Subcutaneous abdominal adipose tissue (tissue), 5 donors: ENCODE data around the gene FGL2.
A peak's percentile ranks its signal among the peaks of the same experiment; 100 is the strongest.

ENCODE experiments used
- H3K27ac ChIP-seq: one replicate; pipeline ENCODE4 v1.7.0; 2013; ENCODE audit warnings: low read depth, mild to moderate bottlenecking, inconsistent platforms, low read length, moderate library complexity
- H3K27me3 ChIP-seq, 5 donors: one replicate each; pipeline ENCODE4 v1.7.0; 2013; ENCODE audit warnings: low read length in 5 of 5, inconsistent platforms in 1 of 5; ENCODE audit not compliant: control insufficient read depth in 5 of 5, insufficient read depth in 4 of 5
- H3K36me3 ChIP-seq, 5 donors: one replicate each; pipeline ENCODE4 v1.7.0; 2013; ENCODE audit warnings: low read length in 5 of 5; ENCODE audit not compliant: control insufficient read depth in 5 of 5, insufficient read depth in 5 of 5
- H3K4me1 ChIP-seq, 5 donors: one replicate each; pipeline ENCODE4 v1.7.0; 2013; ENCODE audit warnings: low read length in 5 of 5, mild to moderate bottlenecking in 3 of 5, moderate library complexity in 1 of 5; ENCODE audit not compliant: control insufficient read depth in 5 of 5, insufficient read depth in 5 of 5
- H3K4me3 ChIP-seq, 5 donors: one replicate each; pipeline ENCODE4 v1.7.0; 2013; ENCODE audit warnings: low read length in 5 of 5, low read depth in 1 of 5
- H3K9ac ChIP-seq, 5 donors: one replicate each; pipeline ENCODE4 v1.7.0; 2013; ENCODE audit warnings: low read length in 5 of 5, mild to moderate bottlenecking in 4 of 5, moderate library complexity in 3 of 5
- H3K9me3 ChIP-seq, 5 donors: one replicate each; pipeline ENCODE4 v1.7.0; 2013; ENCODE audit warnings: low read length in 5 of 5; ENCODE audit not compliant: control insufficient read depth in 5 of 5
- donor health status: healthy.
- donor health status: healthy.
- donor health status: healthy.
- donor health status: healthy.
- donor health status: healthy.

The FGL2 gene

DNA sequence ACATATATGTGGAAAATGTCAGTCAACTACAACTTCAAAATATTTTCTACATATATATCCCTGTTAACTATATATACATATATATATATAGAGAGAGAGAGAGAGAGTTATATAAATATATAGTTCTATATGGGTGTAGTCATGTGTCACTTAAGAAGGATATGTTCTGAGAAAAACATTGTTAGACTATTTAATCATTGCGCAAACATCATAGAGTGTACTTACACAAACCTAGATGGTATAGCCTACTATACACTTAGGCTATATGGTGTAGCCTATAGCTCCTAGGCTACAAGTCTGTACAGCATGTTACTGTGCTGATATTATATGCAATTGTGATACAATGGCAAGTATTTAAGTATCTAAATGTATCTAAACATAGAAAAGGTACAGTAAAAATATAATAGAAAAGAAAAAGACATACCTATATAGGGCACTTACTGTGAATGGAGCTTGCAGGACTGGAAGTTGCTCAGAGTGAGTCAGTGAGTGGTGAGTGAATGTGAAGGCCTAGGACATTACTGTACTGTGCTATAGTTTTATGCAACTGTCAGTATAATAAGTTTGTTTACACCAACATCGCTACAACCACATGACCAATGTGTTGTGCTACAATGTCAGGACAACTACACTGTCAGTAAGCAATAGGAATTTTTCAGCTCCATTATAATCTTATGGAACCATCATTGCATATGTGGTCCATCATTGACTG, 18.0 kb upstream of the FGL2 start:
- Histone ChIP-seq H3K27me3 (no peaks in the 10 kb centered on the region), H3K36me3 (no peaks in the 10 kb centered on the region), H3K27ac (no peak overlapping the region), H3K9me3 (no peaks in the 10 kb centered on the region), H3K9ac (no peak overlapping the region), H3K4me3 (no peak overlapping the region), H3K4me1 (peaks cover 0 to 8% (median 0%) of the 10 kb centered on the region in 5 donors)

DNA sequence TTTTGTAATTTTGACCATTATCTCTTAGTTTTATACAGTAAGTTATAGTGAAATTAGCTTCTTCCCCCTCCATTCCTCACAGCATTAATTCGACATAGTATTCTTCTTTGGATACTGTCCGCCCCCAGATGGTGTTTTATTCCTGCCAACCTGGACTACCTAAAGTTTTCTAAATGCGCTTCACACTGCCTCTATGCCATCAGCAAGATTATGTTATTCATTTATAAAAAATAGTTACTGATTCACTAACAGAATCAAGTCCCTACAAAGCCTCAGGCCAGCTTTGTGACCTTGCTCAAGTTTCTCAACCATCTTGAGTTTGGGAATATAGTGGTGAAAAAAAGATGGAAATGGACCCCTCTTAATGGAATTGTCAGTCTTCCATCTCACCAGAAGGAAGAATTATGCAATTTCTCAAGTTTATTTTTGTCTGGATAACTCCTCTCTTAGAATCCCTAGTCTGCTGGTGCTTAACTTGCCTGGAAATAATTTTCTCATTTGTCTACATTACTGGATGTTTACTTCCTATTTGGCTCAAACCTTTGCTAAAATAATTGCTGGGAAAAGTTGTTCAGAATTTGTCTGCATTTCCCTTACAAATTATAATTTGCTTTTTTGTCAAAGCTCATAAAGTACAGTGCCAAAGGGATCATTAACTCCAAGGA, 16.7 kb upstream of the FGL2 start:
- Histone ChIP-seq H3K27me3 (no peaks in the 10 kb centered on the region), H3K9me3 (no peaks in the 10 kb centered on the region), H3K27ac (no peak overlapping the region)

GRCh38 chr7:77209479-77210139, 10.0 kb upstream of the FGL2 start:
- H3K27ac ChIP-seq = no peak overlapping the region
- H3K27me3 ChIP-seq = no peaks in the 10 kb centered on the region
- no peaks in the 10 kb centered on the region for H3K36me3 ChIP-seq
- no peaks in the 10 kb centered on the region for H3K4me1 ChIP-seq
- H3K4me3 ChIP-seq = peak overlapping the region in 2 of 5 donors; percentile 4 to 30
- H3K9ac ChIP-seq = no peak overlapping the region
- peaks cover 0 to 11% (median 9%) of the 10 kb centered on the region in 5 donors for H3K9me3 ChIP-seq

More for the DNA sequence above, 16.7 kb upstream of the FGL2 start:
- Histone ChIP-seq H3K36me3 (no peaks in the 10 kb centered on the region), H3K9ac (no peak overlapping the region), H3K4me3 (no peak overlapping the region), H3K4me1 (peaks cover 0 to 8% (median 0%) of the 10 kb centered on the region in 5 donors)

DNA sequence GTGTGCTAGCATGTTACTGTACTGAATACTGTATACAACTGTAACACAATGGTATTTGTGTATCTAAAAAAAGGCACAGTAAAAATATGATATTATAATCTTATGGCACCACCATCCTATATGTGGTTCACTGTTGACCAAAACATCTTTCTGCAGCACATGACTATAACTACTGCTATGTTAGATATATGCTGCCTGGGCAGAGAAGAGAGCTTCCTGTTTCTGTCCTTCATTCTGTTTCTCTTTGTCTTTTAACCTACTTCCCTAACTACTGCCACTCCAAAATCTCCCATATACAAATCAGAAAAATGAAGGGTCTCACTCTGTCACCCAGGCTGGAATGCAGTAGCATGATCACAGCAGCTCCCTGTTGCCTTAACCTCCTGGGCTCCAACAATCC, 8.8 kb upstream of the FGL2 start:
- H3K27me3 ChIP-seq = no peaks in the 10 kb centered on the region

GRCh38 chr7:77205706-77206105, 6.1 kb upstream of the FGL2 start:
- Histone ChIP-seq H3K4me3 (no peak overlapping the region), H3K27ac (no peak overlapping the region), H3K9me3 (peaks cover 0 to 11% (median 9%) of the 10 kb centered on the region in 5 donors), H3K27me3 (no peaks in the 10 kb centered on the region), H3K36me3 (no peaks in the 10 kb centered on the region), H3K9ac (no peak overlapping the region), H3K4me1 (no peaks in the 10 kb centered on the region)

More for the DNA sequence above, 8.8 kb upstream of the FGL2 start:
- Histone ChIP-seq H3K36me3 (no peaks in the 10 kb centered on the region), H3K9me3 (peaks cover 0 to 11% (median 9%) of the 10 kb centered on the region in 5 donors), H3K4me1 (no peaks in the 10 kb centered on the region), H3K4me3 (no peak overlapping the region), H3K27ac (no peak overlapping the region), H3K9ac (no peak overlapping the region)

DNA sequence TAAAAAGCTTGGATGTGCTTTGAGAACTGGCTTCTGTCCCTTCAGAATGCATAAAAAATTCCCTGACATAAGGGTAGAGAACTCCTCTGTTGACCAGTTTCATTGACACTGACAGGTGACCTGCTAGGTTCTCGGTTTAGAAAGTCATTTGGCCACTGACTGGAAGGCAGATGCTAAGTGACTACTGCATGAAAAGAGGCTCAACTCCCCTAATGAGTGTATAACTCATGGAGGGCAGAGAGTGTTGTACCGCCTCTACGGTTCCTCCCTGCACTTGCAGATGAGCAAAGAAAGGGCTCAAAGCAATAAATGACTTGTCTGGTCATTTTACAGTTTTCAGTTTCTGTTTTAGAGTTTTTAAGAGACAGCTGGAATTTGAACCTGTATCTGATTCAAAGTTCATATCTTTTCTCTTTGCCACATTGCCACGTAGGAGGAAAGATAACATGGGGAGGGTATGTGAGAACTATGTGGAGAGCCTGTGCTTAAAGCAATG, 2.9 kb upstream of the FGL2 start:
- Histone ChIP-seq H3K9ac (no peak overlapping the region), H3K27ac (no peak overlapping the region), H3K36me3 (no peaks in the 10 kb centered on the region), H3K4me1 (peaks cover 0 to 14% (median 11%) of the 10 kb centered on the region in 5 donors), H3K9me3 (no peaks in the 10 kb centered on the region), H3K27me3 (no peaks in the 10 kb centered on the region), H3K4me3 (no peak overlapping the region)

- no peak overlapping the region for H3K27ac ChIP-seq
- H3K27me3 ChIP-seq = no peaks in the 10 kb centered on the region
- no peak overlapping the region for H3K4me3 ChIP-seq
- no peak overlapping the region for H3K9ac ChIP-seq
- peaks cover 0 to 22% (median 11%) of the 10 kb centered on the region in 5 donors for H3K4me1 ChIP-seq
- H3K36me3 ChIP-seq = no peaks in the 10 kb centered on the region
- no peaks in the 10 kb centered on the region for H3K9me3 ChIP-seq
These were observed 923 bp upstream of the FGL2 start for GRCh38 chr7:77200542-77200941.

DNA sequence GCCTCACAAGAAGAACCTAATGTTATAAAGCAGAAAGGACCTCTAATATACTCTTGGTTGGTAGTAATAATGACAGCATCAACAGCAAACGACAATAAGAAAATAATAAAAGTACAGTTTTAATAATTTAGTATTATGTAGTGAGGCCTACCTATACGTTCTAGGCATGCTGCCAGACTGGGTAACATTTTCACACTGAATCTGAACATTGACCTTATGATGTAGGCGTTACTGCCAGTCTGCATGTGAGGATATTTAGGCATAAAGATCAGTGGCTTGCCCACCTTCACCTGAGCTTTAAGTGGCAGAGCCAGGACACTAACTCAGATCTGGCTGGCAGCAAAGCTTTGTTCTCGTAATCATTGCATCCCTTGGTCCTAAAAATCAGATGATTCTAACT, 2.5 kb downstream of the FGL2 start:
- H3K27ac ChIP-seq = no peak overlapping the region
- H3K4me3 ChIP-seq = peak overlapping the region; percentile 34 to 91 (median 74)
- peak overlapping the region in 2 of 5 donors; percentile 4 to 55 for H3K9ac ChIP-seq
- no peaks in the 10 kb centered on the region for H3K36me3 ChIP-seq
- H3K9me3 ChIP-seq = no peaks in the 10 kb centered on the region
- H3K27me3 ChIP-seq = no peaks in the 10 kb centered on the region
- H3K4me1 ChIP-seq = peaks cover 0 to 27% (median 11%) of the 10 kb centered on the region in 5 donors

DNA sequence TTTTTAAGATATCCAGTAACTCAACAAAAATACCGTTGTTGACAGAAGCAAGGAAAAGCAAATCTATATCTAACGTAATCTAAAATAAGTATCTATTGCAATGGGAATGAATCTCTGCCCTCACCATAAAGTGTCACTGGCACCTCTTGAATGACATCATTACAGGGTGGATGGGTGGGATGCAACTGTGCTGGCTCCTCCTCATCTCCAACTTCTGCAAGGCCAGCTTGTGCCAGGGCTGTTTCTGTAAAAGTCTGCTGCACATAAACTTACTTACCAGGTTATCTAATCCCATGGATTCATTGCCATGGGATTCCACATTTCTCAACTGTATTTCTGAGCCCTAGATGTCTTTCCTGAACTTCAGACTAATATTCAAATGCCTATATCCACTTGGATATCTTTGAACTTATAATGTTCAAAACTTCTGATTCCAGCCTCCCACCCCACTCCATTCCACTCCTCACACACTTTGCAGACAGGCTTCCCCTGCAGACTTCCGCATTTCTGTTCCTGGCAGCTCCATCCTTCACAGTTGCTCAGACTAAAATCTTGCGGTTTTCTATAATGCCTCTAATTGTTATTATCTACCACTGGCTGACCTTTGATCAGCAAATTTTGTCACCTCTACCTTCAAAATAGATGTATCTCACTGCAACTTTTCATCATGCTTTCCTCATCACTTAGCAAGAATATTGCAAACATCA, 10.7 kb downstream of the FGL2 start:
- Histone ChIP-seq H3K4me3 (no peak overlapping the region), H3K9me3 (no peaks in the 10 kb centered on the region), H3K27ac (no peak overlapping the region), H3K4me1 (peaks cover 0 to 19% (median 4%) of the 10 kb centered on the region in 5 donors), H3K27me3 (no peaks in the 10 kb centered on the region), H3K36me3 (no peaks in the 10 kb centered on the region), H3K9ac (no peak overlapping the region)
